ENCODE results near the gene WDPCP. TPM values are rescaled to one million over a fixed set of nuclear protein-coding genes. Genes with fewer than 3 reads are reported as not detected.

Gene WDPCP
- total RNA-seq, 2 experiments from 2014 or later: 14.8 to 29.3 TPM

DNA sequence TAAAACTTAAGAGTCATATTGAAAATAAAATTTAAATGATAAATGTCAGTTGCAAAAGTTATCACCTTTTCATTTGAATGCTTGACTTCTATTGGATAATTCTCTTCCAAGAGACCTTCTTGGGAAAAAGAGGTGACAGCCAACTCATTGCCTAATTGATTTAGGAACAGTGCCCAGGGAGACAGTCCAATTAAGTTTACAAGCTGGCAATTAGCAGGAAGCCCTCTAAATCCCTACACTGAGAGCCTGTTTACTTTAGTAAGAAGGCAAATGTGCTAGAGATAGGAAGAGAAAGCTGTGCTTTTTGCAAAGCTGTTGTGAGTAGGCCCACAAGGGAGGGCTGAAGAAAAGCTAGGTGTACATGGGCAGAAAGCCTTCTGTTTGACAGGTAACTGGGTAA is 189.1 kb downstream of the WDPCP start:
- H4K20me1 ChIP-seq (ENCODE audit: insufficient read depth, low read length): no peaks in the 10 kb centered on the region
- TF ChIP-seq, protein P1, sequence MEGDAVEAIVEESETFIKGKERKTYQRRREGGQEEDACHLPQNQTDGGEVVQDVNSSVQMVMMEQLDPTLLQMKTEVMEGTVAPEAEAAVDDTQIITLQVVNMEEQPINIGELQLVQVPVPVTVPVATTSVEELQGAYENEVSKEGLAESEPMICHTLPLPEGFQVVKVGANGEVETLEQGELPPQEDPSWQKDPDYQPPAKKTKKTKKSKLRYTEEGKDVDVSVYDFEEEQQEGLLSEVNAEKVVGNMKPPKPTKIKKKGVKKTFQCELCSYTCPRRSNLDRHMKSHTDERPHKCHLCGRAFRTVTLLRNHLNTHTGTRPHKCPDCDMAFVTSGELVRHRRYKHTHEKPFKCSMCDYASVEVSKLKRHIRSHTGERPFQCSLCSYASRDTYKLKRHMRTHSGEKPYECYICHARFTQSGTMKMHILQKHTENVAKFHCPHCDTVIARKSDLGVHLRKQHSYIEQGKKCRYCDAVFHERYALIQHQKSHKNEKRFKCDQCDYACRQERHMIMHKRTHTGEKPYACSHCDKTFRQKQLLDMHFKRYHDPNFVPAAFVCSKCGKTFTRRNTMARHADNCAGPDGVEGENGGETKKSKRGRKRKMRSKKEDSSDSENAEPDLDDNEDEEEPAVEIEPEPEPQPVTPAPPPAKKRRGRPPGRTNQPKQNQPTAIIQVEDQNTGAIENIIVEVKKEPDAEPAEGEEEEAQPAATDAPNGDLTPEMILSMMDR (conservative IDR thresholded peaks at IDR 0.05; ENCODE audit: low read length): no peak
- no peak for TF ChIP-seq EZH2phosphoT487 (IDR thresholded peaks at IDR 0.05; ENCODE audit: borderline replicate concordance, low read depth, low read length)
- ChIA-PET CTCF (ENCODE audit: unreplicated experiment) (no interaction called here), POLR2A (no interaction called here)
- H3K79me2 ChIP-seq (ENCODE audit: insufficient read depth, low read depth, low read length): no peaks in the 10 kb centered on the region
- no peaks in the 10 kb centered on the region for H3K4me1 ChIP-seq (ENCODE audit: insufficient read depth, low read length, poor library complexity, severe bottlenecking)
- H3K4me3 ChIP-seq (ENCODE audit: low read depth, low read length, poor library complexity, severe bottlenecking): no peak overlapping the region
- intact Hi-C loops (cut with micrococcal nuclease; ENCODE audit: unreplicated experiment): no loop called here
- H3K9me2 ChIP-seq (ENCODE audit: insufficient read depth, low read length): no peaks in the 10 kb centered on the region
- DNase-seq (ENCODE audit: low spot score): no peak
- H3K27ac ChIP-seq (ENCODE audit: low read depth, low read length, poor library complexity, severe bottlenecking): no peak overlapping the region
- no peak overlapping the region for H3K4me2 ChIP-seq (ENCODE audit: low read length)
- no TSS peak for BruUV-seq (replicated peaks)
- no peak overlapping the region for H2AFZ ChIP-seq (ENCODE audit: low read length)
- no peaks in the 10 kb centered on the region for H3K36me3 ChIP-seq (ENCODE audit: insufficient read depth, low read length)
- H3K9me3 ChIP-seq (ENCODE audit: low read length): no peaks in the 10 kb centered on the region

DNA sequence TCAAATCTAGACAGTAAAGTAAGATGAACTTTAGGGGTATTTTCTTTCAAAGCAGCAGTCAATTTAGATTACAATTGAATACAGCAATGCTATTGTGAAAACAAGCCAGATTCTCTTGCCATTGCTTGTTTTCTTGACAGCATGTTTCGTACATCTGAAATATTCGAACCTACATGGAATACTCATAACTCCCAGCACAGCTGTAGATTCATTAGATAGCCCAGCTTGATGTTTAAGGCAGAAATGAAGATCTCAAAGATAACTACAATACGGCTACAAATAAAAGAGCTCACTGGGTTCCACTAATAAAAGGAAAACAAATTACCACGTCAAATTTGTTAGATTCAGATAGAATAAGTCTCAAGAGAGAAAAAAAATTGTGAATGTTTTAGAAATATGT is 208.8 kb downstream of the WDPCP start:
- Histone ChIP-seq H3K36me3 (ENCODE audit: insufficient read depth, low read length) (no peaks in the 10 kb centered on the region), H3K79me2 (ENCODE audit: insufficient read depth, low read depth, low read length) (no peaks in the 10 kb centered on the region), H3K27ac (ENCODE audit: low read depth, low read length, poor library complexity, severe bottlenecking) (no peak overlapping the region), H3K4me1 (ENCODE audit: insufficient read depth, low read length, poor library complexity, severe bottlenecking) (no peaks in the 10 kb centered on the region), H3K4me2 (ENCODE audit: low read length) (no peak overlapping the region), H3K4me3 (ENCODE audit: low read depth, low read length, poor library complexity, severe bottlenecking) (no peak overlapping the region), H2AFZ (ENCODE audit: low read length) (no peak overlapping the region), H3K9me2 (ENCODE audit: insufficient read depth, low read length) (no peaks in the 10 kb centered on the region), H3K9me3 (ENCODE audit: low read length) (no peaks in the 10 kb centered on the region), H4K20me1 (ENCODE audit: insufficient read depth, low read length) (no peaks in the 10 kb centered on the region)
- ChIA-PET POLR2A (interaction anchor here (0.6 kb wide), 1 partner anchor 358 kb away, joined by 3 read pairs; no protein-coding TSS in a partner anchor), CTCF (ENCODE audit: unreplicated experiment) (no interaction called here)
- BruUV-seq (replicated peaks): no TSS peak
- intact Hi-C loops (cut with micrococcal nuclease; ENCODE audit: unreplicated experiment): no loop called here
- TF ChIP-seq, protein P1 (conservative IDR thresholded peaks at IDR 0.05; ENCODE audit: low read length): no peak
- no peak for TF ChIP-seq EZH2phosphoT487 (IDR thresholded peaks at IDR 0.05; ENCODE audit: borderline replicate concordance, low read depth, low read length)
- DNase-seq (ENCODE audit: low spot score): no peak

DNA sequence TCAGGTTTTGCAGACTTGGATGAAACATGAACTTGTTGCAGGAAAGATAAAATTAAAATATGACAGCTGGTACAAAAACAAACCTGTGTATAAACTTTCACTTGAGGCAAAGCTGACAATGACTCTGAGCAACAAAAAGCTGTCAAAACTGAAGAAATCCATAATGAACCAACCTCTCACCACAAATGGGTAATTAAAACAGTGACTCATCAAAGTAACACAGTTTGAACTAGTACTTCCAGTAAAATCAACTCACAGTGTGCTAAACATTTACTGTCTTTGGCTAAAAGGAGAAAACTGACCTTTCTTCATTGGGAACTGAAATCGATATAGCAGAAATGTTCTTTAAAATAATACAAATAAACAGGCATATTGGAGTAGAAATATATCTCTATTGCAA is 209.7 kb downstream of the WDPCP start:
- H3K4me2 ChIP-seq (ENCODE audit: low read length): no peak overlapping the region
- no peaks in the 10 kb centered on the region for H4K20me1 ChIP-seq (ENCODE audit: insufficient read depth, low read length)
- DNase-seq (ENCODE audit: low spot score): no peak
- TF ChIP-seq EZH2phosphoT487 (IDR thresholded peaks at IDR 0.05; ENCODE audit: borderline replicate concordance, low read depth, low read length): no peak
- TF ChIP-seq, protein P1 (conservative IDR thresholded peaks at IDR 0.05; ENCODE audit: low read length): no peak
- no peaks in the 10 kb centered on the region for H3K9me2 ChIP-seq (ENCODE audit: insufficient read depth, low read length)
- intact Hi-C loops (cut with micrococcal nuclease; ENCODE audit: unreplicated experiment): no loop called here
- no peaks in the 10 kb centered on the region for H3K36me3 ChIP-seq (ENCODE audit: insufficient read depth, low read length)
- ChIA-PET POLR2A (interaction anchor here (0.6 kb wide), 2 partner anchors 280 to 1198 kb away, joined by 4 to 5 read pairs; no protein-coding TSS in a partner anchor), CTCF (ENCODE audit: unreplicated experiment) (no interaction called here)
- no peak overlapping the region for H2AFZ ChIP-seq (ENCODE audit: low read length)
- no peaks in the 10 kb centered on the region for H3K9me3 ChIP-seq (ENCODE audit: low read length)
- H3K27ac ChIP-seq (ENCODE audit: low read depth, low read length, poor library complexity, severe bottlenecking): no peak overlapping the region
- no TSS peak for BruUV-seq (replicated peaks)
- no peak overlapping the region for H3K4me3 ChIP-seq (ENCODE audit: low read depth, low read length, poor library complexity, severe bottlenecking)
- H3K4me1 ChIP-seq (ENCODE audit: insufficient read depth, low read length, poor library complexity, severe bottlenecking): no peaks in the 10 kb centered on the region
- no peaks in the 10 kb centered on the region for H3K79me2 ChIP-seq (ENCODE audit: insufficient read depth, low read depth, low read length)

Measured in OCI-LY7 (cell line).